Testis (tissue), 2 donors: ENCODE results near the gene CCN5.

ENCODE experiments used
- CTCF ChIP-seq, 3 experiments: fragments of 450-650 bp in 2 of 3; fragments of 200-600 bp in 1 of 3; sonication (generic) in 1 of 3; IDR thresholded peaks; one replicate each; pipeline ENCODE4 v1.5.1; 2016 to 2019; ENCODE audit warnings: antibody characterized with exemption in 3 of 3, mild to moderate bottlenecking in 2 of 3, moderate library complexity in 1 of 3
- POLR2A ChIP-seq: fragments of 450-650 bp; IDR thresholded peaks from one replicate; pipeline ENCODE4 v1.6.1; 2017; ENCODE audit warnings: antibody characterized with exemption, mild to moderate bottlenecking, moderate library complexity

- TF ChIP-seq CTCF (IDR thresholded peaks at IDR 0.05) (no peak), POLR2A (no peak)
These were observed 12.4 kb upstream of the CCN5 start for GRCh38 chr20:44702776-44703175.
